GM19239 (cell line): ENCODE measurements around the gene MDGA2.
"Not testable (repeated sequence)": the region's sequence is repeated elsewhere in the genome, so short reads cannot be mapped to it uniquely, and the experiment has no call there.

Source experiments
- DNase-seq: peaks from one replicate; pipeline ENCODE4 v3.0.0; 2011; ENCODE audit warnings: low spot score; ENCODE audit not compliant: insufficient read length
- FAIRE-seq: peaks from 2 replicates; lab custom pipeline; 2011; peaks lifted over from hg19 to GRCh38; lab: Jason Lieb, UNC

The MDGA2 gene

GRCh38 chr14:47366006-47366405 lies 309.4 kb downstream of the MDGA2 start:
- DNase-seq (no peak), FAIRE-seq (no peak)

- DNase-seq, result no peak
- FAIRE-seq, result no peak
Observed at GRCh38 chr14:47365233-47365632, 310.2 kb downstream of the MDGA2 start.

DNA sequence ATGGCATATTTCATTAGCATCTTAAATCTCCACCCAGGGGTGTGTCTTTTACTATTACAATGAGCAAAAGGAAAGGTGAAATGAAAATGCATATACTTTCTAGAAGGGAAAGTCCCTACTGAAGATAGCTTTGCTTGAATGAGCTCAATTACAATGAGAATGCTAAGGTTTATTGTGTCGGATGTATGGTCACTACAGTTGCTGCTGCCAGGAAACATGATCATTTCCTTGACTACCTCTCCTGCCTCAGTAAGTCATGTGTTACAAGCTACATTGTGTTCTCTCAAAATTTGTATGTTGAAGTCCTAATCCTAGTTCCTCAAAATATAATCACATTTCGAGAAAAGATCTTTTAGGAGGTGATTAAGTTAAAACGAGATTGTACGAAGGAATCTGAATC lies 322.2 kb downstream of the MDGA2 start:
- DNase-seq (no peak), FAIRE-seq (no peak)

- DNase-seq, result no peak
- FAIRE-seq, result no peak
Observed at GRCh38 chr14:47346849-47347248, 328.6 kb downstream of the MDGA2 start.

DNA sequence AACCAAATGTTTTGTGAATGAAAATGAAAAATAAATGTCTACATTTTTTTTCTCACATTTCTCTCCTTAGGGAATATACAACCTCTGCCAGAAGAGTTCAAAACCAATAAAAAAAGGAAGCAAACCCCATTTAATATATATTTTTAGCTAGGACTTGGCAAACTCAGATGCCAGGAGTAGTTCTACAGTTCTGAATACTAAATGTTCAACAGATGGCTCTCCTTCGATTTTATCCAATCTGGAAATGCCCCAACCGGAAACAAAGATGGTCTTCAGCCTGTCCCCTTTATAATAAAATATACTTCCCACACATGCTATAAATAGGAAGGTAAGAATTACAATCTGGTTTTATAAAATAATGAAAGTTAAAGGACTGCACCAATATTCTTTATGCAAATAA lies 330.4 kb downstream of the MDGA2 start:
- no peak for DNase-seq
- FAIRE-seq, result no peak

DNA sequence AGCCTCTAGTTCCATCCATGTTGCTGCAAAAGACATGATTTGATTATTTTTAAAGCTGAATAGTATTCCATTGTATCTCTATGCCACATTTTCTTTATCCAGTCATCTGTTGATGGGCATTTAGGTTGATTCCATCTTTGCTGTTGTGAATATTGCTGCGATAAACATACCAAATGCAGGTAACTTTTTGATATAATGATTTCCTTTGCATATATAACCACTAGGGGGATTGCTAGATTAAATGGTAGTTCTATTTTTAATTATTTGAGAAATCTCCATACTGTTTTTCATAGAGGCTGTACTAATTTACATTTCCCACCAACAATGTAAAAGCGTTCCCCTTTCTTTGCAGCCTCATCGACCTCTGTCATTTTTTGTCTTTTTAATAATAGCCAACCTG lies 342.5 kb downstream of the MDGA2 start:
- FAIRE-seq, result no peak
- no peak for DNase-seq

DNA sequence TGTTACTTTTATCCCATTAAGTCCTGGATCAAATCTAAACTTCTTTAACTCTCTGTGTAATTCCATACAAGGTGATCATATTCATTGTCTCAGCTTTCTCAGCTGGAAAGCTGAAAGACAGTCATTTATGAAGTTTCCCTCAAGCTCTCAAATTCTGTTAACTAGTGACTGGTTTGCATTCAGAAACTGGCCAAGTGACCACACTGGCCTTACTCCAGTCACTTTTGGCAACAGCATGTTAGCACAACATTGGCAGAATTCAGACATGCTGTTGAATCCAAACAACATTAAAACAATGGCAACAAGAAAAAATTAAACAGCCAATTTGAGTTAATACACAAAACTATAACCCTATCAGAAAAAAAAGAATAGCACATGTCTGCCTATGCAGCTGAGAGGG lies 343.3 kb downstream of the MDGA2 start:
- FAIRE-seq (no peak), DNase-seq (no peak)

DNA sequence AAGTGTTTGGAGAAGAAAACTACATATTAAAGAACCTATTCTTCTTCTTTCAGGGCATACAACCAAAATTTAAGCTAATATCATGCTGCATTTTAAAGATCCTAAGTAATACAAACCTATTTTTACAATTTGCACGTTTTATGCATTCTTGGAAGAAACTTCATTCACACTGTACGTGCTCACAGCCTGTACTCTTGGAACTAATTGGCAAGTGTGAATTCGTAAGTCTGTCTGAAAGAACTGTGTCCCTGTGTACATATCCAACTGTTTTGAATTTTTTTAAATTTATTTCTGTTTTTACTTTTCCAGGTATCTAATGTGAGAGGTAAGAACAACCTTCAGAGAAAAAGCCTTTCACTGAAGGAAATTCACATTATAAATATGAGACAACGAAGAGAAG lies 347.0 kb downstream of the MDGA2 start:
- FAIRE-seq (no peak), DNase-seq (no peak)

- FAIRE-seq, result no peak
- DNase-seq, result no peak
Observed at GRCh38 chr14:47327336-47327735, 348.1 kb downstream of the MDGA2 start.

- DNase-seq (no peak), FAIRE-seq (no peak)
Observed at GRCh38 chr14:47322751-47323150, 352.7 kb downstream of the MDGA2 start.

GRCh38 chr14:47302121-47302520 lies 373.3 kb downstream of the MDGA2 start:
- DNase-seq, result no peak
- no peak for FAIRE-seq

DNA sequence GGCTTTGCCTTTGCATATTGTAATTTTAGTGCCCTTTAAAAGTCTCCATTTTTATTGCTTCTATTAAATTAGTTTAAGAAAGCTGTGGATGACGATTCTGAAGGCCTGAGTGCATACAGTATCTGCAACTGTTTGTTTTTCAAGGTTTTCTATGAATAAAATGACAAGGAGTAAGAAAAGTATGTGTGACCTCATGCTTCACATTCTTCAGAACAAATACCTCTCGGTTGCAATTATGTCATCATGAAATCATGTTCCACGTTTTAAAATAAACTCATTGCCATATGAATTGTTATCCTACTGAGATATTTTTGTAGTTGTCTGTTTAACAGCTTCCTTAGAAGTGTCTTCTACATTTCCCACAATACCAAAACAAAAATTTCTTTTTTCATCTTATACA lies 374.6 kb downstream of the MDGA2 start:
- DNase-seq (no peak), FAIRE-seq (no peak)

- DNase-seq (no peak), FAIRE-seq (no peak)
Observed at GRCh38 chr14:47297374-47297773, 378.0 kb downstream of the MDGA2 start.

- FAIRE-seq, result no peak
- DNase-seq, result no peak
Observed at GRCh38 chr14:47284283-47284682, 391.1 kb downstream of the MDGA2 start.

GRCh38 chr14:47281761-47282160 lies 393.6 kb downstream of the MDGA2 start:
- not testable (repeated sequence) for FAIRE-seq, DNase-seq

DNA sequence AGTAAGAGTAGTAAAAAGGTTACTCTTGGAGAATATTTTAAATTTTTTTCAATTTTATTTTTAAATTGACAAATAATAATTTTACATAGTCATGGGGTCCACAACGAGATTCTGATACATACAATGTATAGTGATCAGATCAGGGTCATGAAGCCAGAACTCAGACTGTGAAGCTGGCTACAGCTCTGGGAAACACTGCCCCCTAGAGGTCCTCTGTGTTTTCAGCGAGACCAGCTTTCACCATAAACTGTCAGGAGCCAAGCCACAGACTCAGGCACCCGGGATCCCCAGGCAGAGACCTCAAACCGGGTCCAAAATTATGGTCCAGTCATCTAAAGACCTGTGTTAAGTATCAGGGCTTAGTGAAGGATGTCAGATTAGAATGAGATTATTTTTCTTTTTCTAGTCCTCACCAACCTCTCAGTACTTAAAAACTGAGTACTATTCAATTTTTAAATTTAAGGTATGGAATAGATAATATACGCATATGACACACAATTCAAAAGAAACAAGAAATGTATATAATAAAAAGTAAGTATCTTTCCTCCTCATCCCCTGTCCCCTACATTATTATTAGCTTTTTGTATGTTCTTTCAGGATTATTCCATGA lies 397.1 kb downstream of the MDGA2 start:
- DNase-seq, result peak; percentile 8

DNA sequence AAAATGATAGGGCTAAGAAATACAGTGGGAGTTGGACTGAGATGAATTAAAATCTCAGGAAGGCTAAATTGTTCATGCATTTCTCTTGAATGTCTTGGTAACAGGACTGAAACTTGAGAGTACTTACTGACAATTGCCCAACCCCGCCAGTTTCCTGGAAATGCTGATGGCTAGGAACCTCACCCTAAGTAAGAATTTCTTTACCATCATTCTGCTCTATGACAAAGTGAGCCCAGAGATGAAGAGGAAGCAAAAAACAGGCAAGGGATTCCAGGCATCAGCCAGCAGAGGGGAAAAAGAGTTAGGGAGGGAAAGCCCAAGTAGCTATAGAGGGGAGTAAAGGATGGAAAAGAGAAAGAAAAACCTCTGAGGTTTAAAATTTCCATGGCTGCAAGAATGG lies 397.7 kb downstream of the MDGA2 start:
- no peak for DNase-seq
- FAIRE-seq, result no peak

More for the DNA sequence above, 397.1 kb downstream of the MDGA2 start:
- no peak for FAIRE-seq

GRCh38 chr14:47276931-47277330 lies 398.5 kb downstream of the MDGA2 start:
- DNase-seq (no peak), FAIRE-seq (no peak)

DNA sequence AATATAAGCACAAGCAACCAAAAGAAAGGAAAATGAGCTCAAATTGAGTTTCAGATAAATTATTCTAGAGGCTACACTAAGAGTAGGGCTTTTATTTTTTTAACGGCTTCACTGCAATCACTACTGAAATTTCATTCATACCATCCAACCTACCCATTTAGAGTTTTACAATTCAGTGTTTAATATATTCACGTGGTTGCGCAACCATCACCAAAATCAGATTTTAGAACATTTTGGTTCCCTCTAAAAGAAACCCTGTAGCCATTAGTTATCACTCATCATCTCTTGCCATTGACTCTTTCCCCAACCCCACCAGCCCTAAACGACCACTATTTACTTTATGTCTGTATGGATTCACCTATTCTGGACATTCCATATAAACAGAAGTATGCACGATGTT lies 401.5 kb downstream of the MDGA2 start:
- no peak for FAIRE-seq
- DNase-seq, result no peak

DNA sequence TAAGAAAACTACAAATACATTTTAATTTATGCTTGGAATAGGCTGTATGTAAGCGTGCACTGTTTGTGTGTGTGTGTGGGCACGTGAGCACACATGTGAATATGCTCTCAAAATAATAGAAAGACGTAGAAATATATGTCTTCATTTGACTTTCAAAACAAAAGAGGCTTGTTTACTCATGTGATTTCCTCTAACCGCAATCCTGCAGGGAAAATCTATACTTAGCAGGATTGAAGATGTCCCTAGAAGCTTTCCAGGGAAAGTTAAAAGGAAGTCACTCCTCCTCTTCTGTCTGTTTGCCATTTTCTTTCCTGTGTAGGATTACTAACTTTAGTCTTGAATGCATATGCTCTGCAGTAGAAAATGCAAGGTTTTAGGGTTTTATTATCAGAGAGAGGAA lies 404.7 kb downstream of the MDGA2 start:
- FAIRE-seq (no peak), DNase-seq (no peak)

GRCh38 chr14:47269756-47270492 lies 405.5 kb downstream of the MDGA2 start:
- no peak for DNase-seq
- FAIRE-seq, result no peak

DNA sequence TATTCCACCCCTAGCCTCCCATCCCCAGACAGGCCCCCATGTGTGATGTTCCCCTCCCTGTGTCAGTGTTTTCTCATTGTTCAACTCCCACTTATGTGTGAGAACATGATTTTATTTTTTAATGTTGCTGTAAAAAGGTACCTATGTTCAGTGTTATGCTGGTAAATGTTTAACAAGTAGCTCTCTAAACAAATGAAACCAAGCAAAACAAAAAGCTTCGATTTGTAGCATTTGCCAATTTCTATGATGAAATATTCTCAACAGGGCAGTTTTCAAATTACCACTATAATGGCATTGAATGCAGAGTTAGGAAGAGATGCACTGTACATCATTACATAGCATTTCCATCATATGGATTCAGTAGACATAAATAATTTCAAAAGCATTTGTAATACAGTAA lies 410.6 kb downstream of the MDGA2 start:
- FAIRE-seq (no peak), DNase-seq (no peak)
